Activated CD8-positive, alpha-beta T cell treated with anti-CD3 and anti-CD28 coated beads for 36 hours (primary cell): Measurements from ENCODE around the gene CMSS1. TPM values are rescaled to one million over a fixed set of nuclear protein-coding genes. Genes with fewer than 3 reads are reported as not detected.

Experiments
- ATAC-seq: fragments of 200-7000 bp; cut with Tn5 transposase; one replicate; pipeline ENCODE4 v1.10.0; 2021; ENCODE audit warnings: mild to moderate bottlenecking, moderate library complexity
- CTCF ChIA-PET: fragments of 350-600 bp; sonication (Branson Sonifier 250); formaldehyde crosslinking; loops from one replicate; lab custom pipeline; 2021; ENCODE audit warnings: antibody characterized with exemption; lab: Charles Lee
- POLR2A ChIA-PET: fragments of 350-600 bp; sonication (Branson Sonifier 250); formaldehyde crosslinking; loops from one replicate; lab custom pipeline; 2021; ENCODE audit warnings: antibody characterized with exemption; lab: Charles Lee
- DNase-seq: peaks from one replicate; pipeline ENCODE4 v3.0.0-alpha.2; 2020
- H3K27ac Mint-ChIP-seq: one replicate; pipeline ENCODE4 v1.8.0; 2021; ENCODE audit warnings: mild to moderate bottlenecking, mixed read lengths
- H3K27me3 Mint-ChIP-seq: one replicate; pipeline ENCODE4 v1.8.0; 2021; ENCODE audit warnings: mixed read lengths
- H3K36me3 Mint-ChIP-seq: one replicate; pipeline ENCODE4 v1.8.0; 2021; ENCODE audit warnings: low read depth, mixed read lengths
- H3K4me1 Mint-ChIP-seq: one replicate; pipeline ENCODE4 v1.8.0; 2021; ENCODE audit warnings: low read depth, mixed read lengths
- H3K4me3 Mint-ChIP-seq: one replicate; pipeline ENCODE4 v1.8.0; 2021; ENCODE audit warnings: mild to moderate bottlenecking, moderate library complexity, mixed read lengths
- H3K9me3 Mint-ChIP-seq: one replicate; pipeline ENCODE4 v1.8.0; 2021; ENCODE audit warnings: mixed read lengths
- CTCF ChIP-seq: fragments of 200-600 bp; IDR thresholded peaks from one replicate; pipeline ENCODE4 v1.8.0; 2022; ENCODE audit warnings: antibody characterized with exemption, mild to moderate bottlenecking
- intact Hi-C: fragments of 100-400 bp; cut with micrococcal nuclease; formaldehyde crosslinking; loops from one replicate; pipeline ENCODE4 v1.10.0; 2022
- total RNA-seq, 2 experiments: library from RNA; stranded (reverse); gene quantifications; one replicate each; pipeline ENCODE4 v1.2.3, GENCODE V29; 2021

The CMSS1 gene
- total RNA-seq, 2 experiments from 2014 or later = 93.9 to 110 TPM

DNA sequence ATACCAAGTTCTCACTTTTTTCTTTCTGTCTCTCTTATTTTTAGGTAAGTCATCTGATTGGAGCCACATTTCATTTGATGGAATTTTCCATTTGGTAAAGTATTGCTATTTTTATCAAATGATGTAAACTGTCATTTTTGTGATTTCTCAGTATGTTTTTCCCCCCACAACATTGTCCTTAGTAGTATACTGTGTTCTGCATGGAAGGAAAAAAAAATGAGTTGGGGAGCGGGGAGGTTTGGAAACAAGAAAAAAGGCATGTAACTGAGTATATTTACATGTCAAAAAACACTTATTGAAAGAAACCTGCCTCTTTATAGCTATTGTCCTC is 192.4 kb downstream of the CMSS1 start:
- Mint-ChIP-seq H3K36me3 (peaks cover 15% of the 10 kb centered on the region), H3K4me1 (peaks cover 10% of the 10 kb centered on the region), H3K27me3 (no peaks in the 10 kb centered on the region), H3K9me3 (peaks cover 3% of the 10 kb centered on the region), H3K4me3 (no peak overlapping the region), H3K27ac (no peak overlapping the region)
- CTCF ChIA-PET = interaction anchor here (1.5 kb wide), 1 partner anchor 11 kb away, joined by 5 read pairs; no protein-coding TSS in a partner anchor
- DNase-seq (no peak), ATAC-seq (no peak)
- TF ChIP-seq CTCF = no peak
- POLR2A ChIA-PET = no interaction called here
- intact Hi-C loops = no loop called here

GRCh38 chr3:100018806-100019205 is 201.1 kb downstream of the CMSS1 start:
- Mint-ChIP-seq H3K4me1 (no peaks in the 10 kb centered on the region), H3K27me3 (no peaks in the 10 kb centered on the region), H3K4me3 (no peak overlapping the region), H3K36me3 (peaks cover 16% of the 10 kb centered on the region), H3K27ac (no peak overlapping the region), H3K9me3 (peaks cover 4% of the 10 kb centered on the region)
- DNase-seq (no peak), ATAC-seq (no peak)
- TF ChIP-seq CTCF = no peak
- POLR2A ChIA-PET = no interaction called here
- CTCF ChIA-PET = no interaction called here
- intact Hi-C loops = no loop called here

GRCh38 chr3:100019719-100020118 is 202.1 kb downstream of the CMSS1 start:
- ChIA-PET CTCF (interaction anchor here (1.1 to 1.5 kb wide), 3 partner anchors 9 to 17 kb away, joined by 3 to 4 read pairs (median 3); no protein-coding TSS in a partner anchor), POLR2A (interaction anchor here (0.6 kb wide), 1 partner anchor 49 kb away, joined by 3 read pairs; no protein-coding TSS in a partner anchor)
- no peak overlapping the region for H3K27ac Mint-ChIP-seq
- ATAC-seq (no peak), DNase-seq (no peak)
- no peaks in the 10 kb centered on the region for H3K4me1 Mint-ChIP-seq
- peaks cover 12% of the 10 kb centered on the region for H3K36me3 Mint-ChIP-seq
- H3K27me3 Mint-ChIP-seq = no peaks in the 10 kb centered on the region
- peaks cover 4% of the 10 kb centered on the region for H3K9me3 Mint-ChIP-seq
- TF ChIP-seq CTCF = no peak
- no peak overlapping the region for H3K4me3 Mint-ChIP-seq
- intact Hi-C loops = no loop called here

GRCh38 chr3:100020876-100021644 is 203.4 kb downstream of the CMSS1 start:
- POLR2A ChIA-PET = no interaction called here

More at GRCh38 chr3:100020876-100021644, 203.4 kb downstream of the CMSS1 start:
- CTCF ChIA-PET = interaction anchor here (0.6 to 1.5 kb wide), 5 partner anchors 11 to 176 kb away, joined by 3 to 5 read pairs (median 3); no protein-coding TSS in a partner anchor
- Mint-ChIP-seq H3K4me1 (no peaks in the 10 kb centered on the region), H3K4me3 (no peak overlapping the region), H3K27me3 (no peaks in the 10 kb centered on the region), H3K9me3 (no peaks in the 10 kb centered on the region), H3K36me3 (peaks cover 8% of the 10 kb centered on the region), H3K27ac (no peak overlapping the region)
- TF ChIP-seq CTCF = no peak
- DNase-seq (no peak), ATAC-seq (no peak)
- intact Hi-C loops = no loop called here
